Measurements from ENCODE around the gene CNBD2.
A peak's percentile ranks its signal among the peaks of the same experiment; 100 is the strongest.
"Not testable (repeated sequence)": the region's sequence is repeated elsewhere in the genome, so short reads cannot be mapped to it uniquely, and the experiment has no call there.

CNBD2 gene

DNA sequence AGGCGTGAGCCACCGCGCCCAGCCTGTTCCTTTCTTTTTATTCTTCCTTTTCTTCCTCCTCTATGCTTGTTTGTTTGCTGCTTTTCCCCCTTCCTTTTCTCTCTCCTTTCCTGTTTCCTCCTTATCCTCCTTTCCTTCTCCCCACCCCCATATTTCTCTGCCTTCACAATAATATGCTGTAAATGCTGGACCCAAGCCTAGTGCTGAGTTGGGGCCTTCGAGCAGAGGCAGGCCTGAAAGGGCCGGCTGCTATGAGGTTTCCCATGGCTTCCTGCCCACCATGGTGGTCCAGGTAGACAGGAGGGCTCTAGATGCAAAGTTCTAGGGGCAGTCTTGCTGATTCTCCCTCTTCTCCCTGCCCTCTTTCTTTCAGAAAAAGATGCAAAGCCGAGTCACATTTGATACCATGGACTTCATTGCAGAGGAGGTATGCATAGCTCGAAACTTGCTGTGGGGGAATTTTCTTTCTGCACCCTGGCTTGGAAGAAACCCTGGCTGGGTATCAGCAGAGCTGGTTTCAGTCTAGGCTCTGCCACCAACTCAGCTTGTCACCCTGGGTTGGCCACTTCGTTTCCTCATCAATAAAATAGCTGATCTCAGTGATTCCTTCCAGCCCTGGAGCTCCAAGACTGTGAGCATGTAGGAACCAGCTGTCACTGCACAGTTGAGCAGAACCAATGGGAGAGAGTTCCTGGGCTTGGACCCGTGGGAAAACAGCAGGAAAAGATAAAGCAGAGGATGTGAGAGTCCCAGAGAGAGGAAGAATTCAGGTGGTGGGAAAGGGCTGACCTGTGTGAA lies 7.4 kb downstream of the CNBD2 start:
- no peak for DNase-seq

DNA sequence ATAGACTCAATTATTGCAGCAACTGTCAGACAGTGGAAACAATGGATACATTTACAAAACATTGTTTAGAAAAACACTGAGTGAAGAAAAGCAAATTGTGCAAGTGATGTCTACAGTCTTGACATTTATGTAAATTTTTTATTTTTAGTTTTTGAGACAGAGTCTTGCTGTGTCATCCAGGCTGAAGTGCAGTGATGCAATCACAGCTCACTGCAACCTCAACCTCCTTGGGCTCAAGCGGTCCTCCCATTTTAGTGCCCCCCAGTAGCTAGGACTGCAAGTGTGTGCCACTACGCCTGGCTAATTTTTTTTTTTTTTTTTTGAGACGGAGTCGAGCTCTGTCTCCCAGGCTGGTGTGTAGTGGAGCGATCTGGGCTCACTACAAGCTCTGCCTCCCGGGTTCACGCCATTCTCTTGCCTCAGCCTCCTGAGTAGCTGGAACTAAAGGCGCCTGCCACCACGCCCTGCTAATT lies 9.7 kb downstream of the CNBD2 start:
- no peak for DNase-seq

GRCh38 chr20:35979544-35979943 lies 11.2 kb downstream of the CNBD2 start:
- DNase-seq = no peak

- no peak for DNase-seq
Measured at GRCh38 chr20:35981969-35982368, 13.6 kb downstream of the CNBD2 start.

- no peak for DNase-seq
Measured at GRCh38 chr20:35984382-35984781, 16.0 kb downstream of the CNBD2 start.

DNA sequence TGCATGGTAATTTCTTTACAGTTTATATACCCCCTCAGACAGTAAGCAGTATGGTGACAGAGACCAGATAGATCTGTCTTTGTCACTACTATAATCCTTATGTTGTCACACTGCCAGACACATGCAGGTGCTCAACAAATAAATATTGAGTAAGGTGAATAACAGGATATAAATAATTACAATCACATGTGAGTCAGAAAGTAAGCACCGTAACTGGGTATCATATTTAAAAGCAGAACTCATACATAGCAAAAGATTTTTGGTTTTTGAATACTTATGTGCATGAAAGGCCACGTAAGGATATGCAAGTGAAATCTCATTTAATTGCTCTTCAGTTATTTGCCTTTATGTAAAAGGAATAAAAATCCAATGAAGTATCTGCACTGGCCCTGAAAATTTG lies 17.4 kb downstream of the CNBD2 start:
- DNase-seq = no peak

- DNase-seq = no peak
Measured at GRCh38 chr20:35988910-35989463, 20.6 kb downstream of the CNBD2 start.

DNA sequence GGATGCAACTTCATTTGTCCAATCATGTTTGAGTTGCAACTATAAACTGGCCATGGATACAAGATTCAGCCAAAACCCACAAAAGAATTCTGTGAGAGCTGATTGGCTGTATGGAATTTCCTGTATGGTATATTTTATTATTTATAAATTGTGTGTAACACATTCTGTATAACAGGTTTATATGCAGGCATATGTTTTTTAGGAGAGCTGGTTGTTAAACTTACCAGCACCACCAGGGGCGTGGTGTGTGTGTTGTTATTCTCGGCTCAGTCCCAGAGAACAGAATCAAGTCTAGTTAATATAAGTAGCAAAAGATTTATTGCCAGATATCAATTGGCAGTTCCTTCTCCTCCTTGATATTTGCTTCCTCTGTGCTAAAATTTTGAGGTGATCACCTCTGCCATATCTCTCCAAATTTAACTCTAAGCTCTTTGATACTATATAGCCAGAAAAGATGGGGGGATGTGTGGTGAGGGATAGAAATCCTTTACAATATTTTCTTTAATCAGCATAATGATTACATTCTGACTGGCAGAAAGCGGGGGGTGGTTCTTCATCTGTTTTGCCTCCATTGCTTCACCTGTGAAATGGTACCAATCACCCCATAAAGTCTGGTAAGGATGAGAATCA lies 22.9 kb downstream of the CNBD2 start:
- no peak for DNase-seq

GRCh38 chr20:35992713-35993335 lies 24.4 kb downstream of the CNBD2 start:
- DNase-seq = no peak

DNA sequence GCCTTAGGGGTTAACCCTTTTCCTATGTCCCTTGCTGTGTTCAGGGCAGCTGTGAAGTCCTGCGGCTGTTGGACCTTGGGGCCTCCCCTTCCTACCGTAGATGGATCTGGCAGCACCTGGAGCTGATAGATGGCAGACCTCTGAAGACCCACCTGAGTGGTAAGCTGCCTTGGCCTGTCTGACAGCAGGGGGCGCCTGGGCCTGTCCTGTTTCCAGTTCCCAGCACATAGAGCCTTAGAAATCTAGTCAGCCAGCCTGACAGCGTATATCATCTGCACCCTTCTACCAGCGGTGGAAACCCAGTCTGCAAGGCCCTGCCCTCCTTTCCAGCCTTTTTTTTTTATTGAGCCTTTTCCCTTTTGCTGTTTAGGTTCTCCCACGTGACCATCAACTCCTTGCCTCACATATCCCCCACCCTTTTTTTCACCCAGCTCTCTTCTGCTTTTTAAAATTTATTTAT lies 26.6 kb downstream of the CNBD2 start:
- DNase-seq = peak; percentile 40

GRCh38 chr20:35996492-35996891 lies 28.1 kb downstream of the CNBD2 start:
- not testable (repeated sequence) for DNase-seq

DNA sequence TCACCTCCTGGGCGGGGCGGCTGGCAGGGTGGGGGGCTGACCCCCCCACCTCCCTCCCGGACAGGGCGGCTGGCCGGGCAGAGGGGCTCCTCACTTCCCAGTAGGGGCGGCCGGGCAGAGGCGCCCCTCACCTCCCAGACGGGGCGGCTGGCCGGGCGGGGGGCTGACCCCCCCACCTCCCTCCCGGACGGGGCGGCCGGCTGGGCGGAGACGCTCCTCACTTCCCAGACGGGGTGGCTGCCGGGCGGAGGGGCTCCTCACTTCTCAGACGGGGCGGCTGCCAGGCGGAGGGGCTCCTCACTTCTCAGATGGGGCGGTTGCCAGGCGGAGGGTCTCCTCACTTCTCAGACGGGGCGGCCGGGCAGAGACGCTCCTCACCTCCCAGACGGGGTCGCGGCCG lies 32.9 kb downstream of the CNBD2 start:
- not testable (repeated sequence) for DNase-seq

GRCh38 chr20:36002855-36003254 lies 34.5 kb downstream of the CNBD2 start:
- DNase-seq = no peak

DNA sequence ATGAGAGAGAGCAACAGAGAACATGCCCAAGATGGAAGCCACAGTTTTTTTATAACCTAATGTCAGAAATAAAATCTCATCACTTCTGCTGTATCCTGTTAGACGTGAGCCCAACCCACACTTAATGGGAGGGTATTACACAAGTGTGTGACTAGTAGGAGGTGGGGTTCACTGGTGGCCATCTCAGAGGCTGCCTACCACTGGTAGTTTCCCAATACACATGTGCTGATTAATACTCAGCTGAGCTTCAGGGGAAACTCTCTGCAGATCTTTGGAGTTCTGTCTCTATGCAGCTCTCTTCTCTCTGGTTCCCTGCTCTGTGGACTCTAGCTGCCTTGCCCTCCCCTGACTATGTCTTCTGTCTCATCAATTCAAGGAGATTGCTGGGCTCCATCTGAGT lies 35.7 kb downstream of the CNBD2 start:
- DNase-seq = no peak

- no peak for DNase-seq
Measured at GRCh38 chr20:36008461-36009035, 40.2 kb downstream of the CNBD2 start.

GRCh38 chr20:36010076-36010475 lies 41.7 kb downstream of the CNBD2 start:
- no peak for DNase-seq

DNA sequence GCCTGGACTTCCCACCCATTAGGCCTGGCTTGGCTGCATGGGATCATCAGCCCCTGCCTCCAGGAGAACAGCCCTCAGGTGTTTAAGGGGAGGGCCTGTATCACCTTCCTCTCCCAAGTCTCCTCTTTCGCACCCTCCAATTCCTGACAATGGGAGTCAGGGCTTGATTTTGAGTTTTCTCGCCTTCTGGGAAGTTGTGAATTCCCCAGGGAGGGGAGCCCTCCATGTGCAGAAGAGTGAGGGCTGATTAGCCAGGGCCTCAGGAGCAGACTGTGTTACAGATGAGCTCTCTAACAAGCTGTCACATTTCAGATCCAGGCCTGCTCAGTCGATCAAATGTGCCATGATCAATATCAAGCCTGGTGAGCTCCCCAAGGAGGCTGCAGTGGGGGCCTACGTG lies 42.4 kb downstream of the CNBD2 start:
- no peak for DNase-seq

DNA sequence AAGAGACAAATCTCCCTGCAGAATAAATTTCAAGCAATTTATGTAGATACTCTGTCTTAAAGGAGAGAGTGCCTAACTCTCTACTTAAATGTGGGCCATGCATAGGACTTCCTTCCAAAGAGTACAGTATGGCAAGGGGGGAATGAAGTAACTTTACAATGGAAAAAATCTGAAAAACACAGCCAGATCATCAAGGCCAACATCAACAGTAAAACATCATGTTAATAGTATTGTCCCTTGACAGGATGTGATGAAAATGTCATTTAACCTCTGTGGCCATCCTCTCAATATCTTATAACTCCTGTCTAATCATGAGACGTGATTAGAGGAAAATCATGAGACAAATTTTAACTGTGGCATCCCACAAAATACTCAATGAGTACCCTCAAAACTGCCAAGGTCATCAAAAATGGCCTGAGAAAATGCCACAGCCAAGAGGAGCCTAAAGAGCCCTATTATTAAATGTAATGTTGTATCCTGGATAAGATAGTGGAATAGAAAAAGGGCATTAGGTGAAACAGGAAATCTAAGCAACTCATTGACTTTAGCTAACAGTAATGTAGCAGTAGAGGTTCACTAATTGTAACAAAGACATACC lies 47.5 kb downstream of the CNBD2 start:
- no peak for DNase-seq

- DNase-seq = no peak
Measured at GRCh38 chr20:36017048-36017951, 48.9 kb downstream of the CNBD2 start.

GRCh38 chr20:36018208-36018988 lies 50.0 kb downstream of the CNBD2 start:
- no peak for DNase-seq

GRCh38 chr20:36026131-36026530 lies 57.7 kb downstream of the CNBD2 start:
- DNase-seq = not testable (repeated sequence)
